ENCODE data around the gene RBM17. TPM values are rescaled to one million over a fixed set of nuclear protein-coding genes. Genes with fewer than 3 reads are reported as not detected.
A peak's percentile ranks its signal among the peaks of the same experiment; 100 is the strongest.

RBM17 gene
- total and polyA plus RNA-seq, 2 of the 13 experiments (the other 11 are each of a cell fraction or from before 2014, with no cell fraction given), result 30.7 to 77.5 TPM

- TF ChIP-seq MEIS1 (CRISPR knock-in tag; IDR thresholded peaks at IDR 0.05; ENCODE audit: borderline replicate concordance) (0 out of 2 replicates have a peak, but pooled peaks have one; percentile 55), ZNF354B (CRISPR knock-in tag; IDR thresholded peaks at IDR 0.05) (0 out of 2 replicates have a peak, but pooled peaks have one; percentile 44), ZFP62 (CRISPR knock-in tag; IDR thresholded peaks at IDR 0.05) (no peak), ZNF660 (CRISPR knock-in tag; IDR thresholded peaks at IDR 0.05; ENCODE audit: borderline replicate concordance, low read depth) (no peak), TBL1XR1 (IDR thresholded peaks at IDR 0.05; ENCODE audit: borderline replicate concordance, low read length, partially characterized antibody) (peak; percentile 46), CEBPB (IDR thresholded peaks at IDR 0.05; ENCODE audit: borderline replicate concordance, low read depth, low read length) (no peak), ZNF501 (CRISPR knock-in tag; IDR thresholded peaks at IDR 0.05) (no peak; the same call in 1 of the 2 replicates), ZNF274 (CRISPR knock-in tag; IDR thresholded peaks at IDR 0.05) (0 out of 2 replicates have a peak, but pooled peaks have one; percentile 36), HMGA1 (CRISPR knock-in tag; conservative IDR thresholded peaks at IDR 0.05) (no peak), KMT2B (CRISPR knock-in tag; IDR thresholded peaks at IDR 0.05) (no peak; the same call in 1 of the 2 replicates), ZFP90 (CRISPR knock-in tag; IDR thresholded peaks at IDR 0.05; ENCODE audit: borderline replicate concordance) (peak; percentile 79; the same call in 1 of the 2 replicates), ZNF770 (CRISPR knock-in tag; IDR thresholded peaks at IDR 0.05) (0 out of 2 replicates have a peak, but pooled peaks have one; percentile 38), IKZF1 (IDR thresholded peaks at IDR 0.05) (no peak), BCLAF1 (IDR thresholded peaks at IDR 0.05) (no peak), DR1 (CRISPR knock-in tag; IDR thresholded peaks at IDR 0.05) (no peak), ZNF281 (CRISPR knock-in tag; IDR thresholded peaks at IDR 0.05; ENCODE audit: borderline replicate concordance) (peak; percentile 6; the same call in 1 of the 2 replicates), HIVEP1 (CRISPR knock-in tag; IDR thresholded peaks at IDR 0.05) (peak; percentile 39; the same call in 1 of the 2 replicates)
- TF ChIP-seq, protein P1, sequence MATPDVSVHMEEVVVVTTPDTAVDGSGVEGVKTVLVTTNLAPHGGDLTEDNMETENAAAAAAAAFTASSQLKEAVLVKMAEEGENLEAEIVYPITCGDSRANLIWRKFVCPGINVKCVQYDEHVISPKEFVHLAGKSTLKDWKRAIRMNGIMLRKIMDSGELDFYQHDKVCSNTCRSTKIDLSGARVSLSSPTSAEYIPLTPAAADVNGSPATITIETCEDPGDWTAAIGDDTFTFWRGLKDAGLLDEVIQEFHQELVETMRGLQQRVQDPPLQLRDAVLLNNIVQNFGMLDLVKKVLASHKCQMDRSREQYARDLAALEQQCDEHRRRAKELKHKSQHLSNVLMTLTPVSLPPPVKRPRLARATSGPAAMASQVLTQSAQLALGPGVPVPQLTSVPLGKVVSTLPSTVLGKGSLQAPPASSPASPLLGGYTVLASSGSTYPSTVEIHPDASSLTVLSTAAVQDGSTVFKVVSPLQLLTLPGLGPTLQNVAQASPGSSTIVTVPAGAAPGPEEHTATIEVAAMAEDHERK (CRISPR knock-in tag; IDR thresholded peaks at IDR 0.05; ENCODE audit: low read depth), result no peak
- TF ChIP-seq, protein P2, sequence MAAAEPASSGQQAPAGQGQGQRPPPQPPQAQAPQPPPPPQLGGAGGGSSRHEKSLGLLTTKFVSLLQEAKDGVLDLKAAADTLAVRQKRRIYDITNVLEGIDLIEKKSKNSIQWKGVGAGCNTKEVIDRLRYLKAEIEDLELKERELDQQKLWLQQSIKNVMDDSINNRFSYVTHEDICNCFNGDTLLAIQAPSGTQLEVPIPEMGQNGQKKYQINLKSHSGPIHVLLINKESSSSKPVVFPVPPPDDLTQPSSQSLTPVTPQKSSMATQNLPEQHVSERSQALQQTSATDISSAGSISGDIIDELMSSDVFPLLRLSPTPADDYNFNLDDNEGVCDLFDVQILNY (CRISPR knock-in tag; conservative IDR thresholded peaks at IDR 0.05), result 0 out of 2 replicates have a peak, but pooled peaks have one; percentile 53
Observed at GRCh38 chr10:6088721-6089333, at the start of gene RBM17 (continued).

Measured in HepG2 (cell line).